Measurements from ENCODE around the gene ANGEL1.

ANGEL1 gene

DNA sequence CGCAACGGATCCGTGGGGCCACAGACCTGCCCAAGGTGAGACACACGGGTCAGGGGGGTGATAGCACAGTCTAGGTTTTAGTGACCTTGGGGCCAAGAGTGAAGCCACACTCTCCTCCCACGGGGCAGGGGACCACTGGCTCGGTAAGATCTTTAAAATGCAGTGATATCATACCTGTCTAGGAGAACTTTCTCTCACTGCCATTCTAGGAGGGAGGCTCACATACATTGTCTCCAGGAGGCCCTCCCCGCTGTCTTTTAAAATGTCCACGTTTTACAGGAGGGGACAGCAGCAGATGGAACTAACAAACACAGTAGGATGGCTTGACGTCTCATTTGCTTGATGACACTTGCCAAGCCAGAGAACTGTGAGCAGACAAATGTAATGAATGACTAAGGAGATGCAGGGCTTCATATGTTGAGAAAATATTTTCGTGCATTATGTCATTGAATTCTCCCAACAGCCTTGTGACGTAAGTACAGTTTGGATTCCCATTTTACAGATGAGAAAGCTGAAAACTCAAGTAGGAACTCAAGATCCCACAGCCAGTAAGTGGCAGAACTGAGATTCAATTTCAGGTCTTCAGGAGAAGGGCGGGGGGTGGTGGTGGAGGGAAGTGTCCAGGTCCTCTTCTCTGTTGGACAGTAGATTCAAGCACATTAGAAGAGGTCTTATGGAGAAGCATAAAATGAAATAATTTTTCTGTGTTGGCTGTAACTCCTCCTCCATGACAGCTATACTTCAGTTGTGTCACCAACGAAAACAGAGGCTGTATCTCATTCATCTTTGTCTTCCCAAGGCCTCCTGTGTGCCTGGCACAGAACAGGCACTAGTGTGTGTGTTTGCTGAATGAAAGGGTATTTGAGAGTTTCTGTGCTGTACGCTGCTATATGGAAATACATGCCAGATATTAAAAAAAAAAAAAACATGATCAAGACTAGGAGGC is 49.3 kb downstream of the ANGEL1 start:
- no peak for DNase-seq

GRCh38 chr14:76762411-76763095 is 50.1 kb downstream of the ANGEL1 start:
- no peak for DNase-seq

DNA sequence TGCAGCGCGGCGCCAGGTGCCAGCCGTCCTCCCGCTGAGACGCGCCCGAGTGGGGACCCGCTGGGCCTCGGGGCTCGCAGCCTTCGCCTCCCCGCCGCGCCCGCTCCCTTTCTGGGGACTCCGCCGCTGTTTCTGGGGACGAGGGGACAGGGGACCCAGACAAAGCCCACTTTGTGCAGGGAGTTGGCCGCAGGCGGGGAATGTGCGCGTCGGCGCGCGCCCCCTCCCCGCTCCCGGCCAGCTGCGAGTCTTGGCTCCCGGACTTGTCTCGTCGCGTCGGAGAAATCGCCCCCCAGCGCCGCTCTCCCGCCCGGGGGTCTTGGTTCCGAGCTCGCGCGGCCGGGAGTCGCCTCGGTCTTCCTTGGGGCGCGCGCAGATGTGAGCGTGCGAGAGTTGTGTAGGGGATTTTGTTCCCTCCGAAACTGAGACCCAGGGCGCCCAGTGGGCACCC is 50.7 kb downstream of the ANGEL1 start:
- no peak for DNase-seq

GRCh38 chr14:76761136-76761959 is 51.3 kb downstream of the ANGEL1 start, which contains the start of gene VASH1:
Gene VASH1 (plus strand): TSS chr14:76761468. CDS start chr14:76762822, 1,354 bp downstream.
- DNase-seq: peak; percentile 77

DNA sequence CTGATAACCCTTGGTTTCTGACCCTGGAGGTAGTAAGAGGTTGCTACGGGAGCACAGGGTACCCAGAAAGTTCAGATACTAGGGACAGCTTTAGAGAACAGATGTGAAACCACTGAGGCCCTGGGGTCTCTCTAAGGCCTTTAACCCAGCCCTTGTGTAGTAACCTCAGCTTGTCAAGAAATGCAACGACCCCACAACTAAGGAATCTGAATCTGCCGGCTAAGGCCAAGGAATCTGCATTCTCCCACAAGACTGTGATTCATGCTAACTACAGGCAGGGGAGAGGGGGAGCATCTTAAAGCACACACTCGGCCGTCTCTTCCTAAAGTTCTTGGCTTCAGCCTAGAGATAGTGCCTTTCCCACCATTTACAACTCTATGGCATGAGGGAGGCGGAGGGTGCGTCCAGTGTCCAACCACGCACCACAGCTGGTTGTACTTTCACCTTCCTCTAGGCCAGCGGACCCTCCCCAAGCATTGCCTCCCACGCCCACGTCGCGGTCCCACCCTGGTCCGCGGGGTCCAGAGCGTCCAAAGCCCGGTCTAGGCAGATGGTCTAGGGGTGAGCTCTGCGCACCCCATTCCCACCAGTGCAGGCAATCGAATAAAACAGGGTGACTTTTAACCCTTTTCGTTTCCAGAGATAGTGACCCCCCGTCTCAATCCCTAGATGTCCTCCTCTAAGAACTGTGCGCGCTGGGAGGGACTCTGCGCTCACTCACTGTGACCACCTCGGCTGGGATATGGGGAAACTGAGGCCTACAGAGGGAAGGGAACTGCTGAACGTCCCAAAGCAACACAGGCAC is 52.1 kb downstream of the ANGEL1 start:
- no peak for DNase-seq

GRCh38 chr14:76759589-76759988 is 53.1 kb downstream of the ANGEL1 start:
- no peak for DNase-seq

- no peak for DNase-seq
Observed at GRCh38 chr14:76756371-76756750, 56.3 kb downstream of the ANGEL1 start.

- DNase-seq: no peak
Observed at GRCh38 chr14:76755610-76756370, 56.9 kb downstream of the ANGEL1 start.

- DNase-seq: no peak
Observed at GRCh38 chr14:76754586-76754985, 58.1 kb downstream of the ANGEL1 start.

DNA sequence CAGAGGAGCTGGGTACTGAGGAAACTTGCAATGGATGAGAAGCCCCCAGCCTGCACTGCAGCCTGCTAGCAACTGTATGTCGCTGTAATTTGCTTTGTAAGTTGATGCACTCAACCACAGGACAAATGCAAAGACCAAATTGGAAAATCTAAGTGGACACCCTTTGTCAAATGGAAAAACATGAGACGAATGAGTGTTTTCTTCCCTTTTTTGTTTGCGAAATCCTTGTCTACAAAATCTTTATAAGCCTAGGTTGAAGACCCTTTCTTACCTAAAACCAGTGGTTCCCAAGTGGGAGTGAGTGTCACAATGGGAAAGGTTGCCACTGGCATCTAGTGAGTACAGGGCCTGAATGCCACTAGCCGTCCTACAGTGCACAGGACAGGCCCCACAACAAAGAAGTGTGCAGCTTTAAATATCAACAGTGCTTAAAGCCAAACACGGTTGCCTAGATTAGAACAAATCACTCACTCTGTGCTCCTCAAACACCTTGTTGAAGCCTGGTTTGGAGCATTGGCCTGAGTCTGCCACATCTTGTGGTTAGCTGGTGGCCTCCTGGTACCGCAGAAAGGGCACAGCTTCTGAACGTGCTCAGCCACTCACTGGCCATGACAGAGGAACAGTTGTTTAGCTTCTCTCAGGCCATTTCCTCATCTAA is 59.0 kb downstream of the ANGEL1 start:
- no peak for DNase-seq

- DNase-seq: no peak
Observed at GRCh38 chr14:76752744-76753143, 59.9 kb downstream of the ANGEL1 start.

GRCh38 chr14:76742966-76743365 is 69.7 kb downstream of the ANGEL1 start:
- DNase-seq: no peak

DNA sequence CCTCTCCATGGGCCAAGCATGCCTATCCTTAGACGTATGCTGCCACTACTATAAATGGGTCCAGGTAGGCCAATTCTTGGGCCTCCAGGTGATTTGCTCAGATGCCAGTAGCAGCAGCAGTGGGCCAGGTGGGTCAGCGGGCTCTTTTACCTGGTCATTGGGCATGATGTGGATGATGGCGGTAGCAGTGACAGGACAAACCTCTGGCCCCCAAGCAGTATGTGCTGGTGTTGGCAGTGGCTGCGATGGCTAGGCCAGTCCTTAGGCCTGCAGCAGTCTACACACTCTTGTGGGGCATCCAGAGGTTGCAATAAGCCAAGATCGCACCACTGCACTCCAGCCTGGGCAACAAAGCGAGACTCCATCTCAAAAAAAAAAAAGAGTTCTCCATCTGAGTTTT is 70.5 kb downstream of the ANGEL1 start:
- no peak for DNase-seq

GRCh38 chr14:76741074-76741473 is 71.6 kb downstream of the ANGEL1 start:
- DNase-seq: no peak

Measured in activated CD4-positive, alpha-beta T cell treated with anti-CD3 and anti-CD28 coated beads, Interleukin-10, Interleukin-2, amounts not matched to agents 100 ng/mL and 50 ng/mL, durations not matched to agents 16 hours and 8 hours (primary cell).